SIG-M5 (cell line): ENCODE measurements around the gene BLOC1S1.
"Not testable (repeated sequence)": the region's sequence is repeated elsewhere in the genome, so short reads cannot be mapped to it uniquely, and the experiment has no call there.

ENCODE experiments used
- DNase-seq: peaks from one replicate; lab custom pipeline; 2025; lab: John Stamatoyannopoulos, UW

BLOC1S1 gene

DNA sequence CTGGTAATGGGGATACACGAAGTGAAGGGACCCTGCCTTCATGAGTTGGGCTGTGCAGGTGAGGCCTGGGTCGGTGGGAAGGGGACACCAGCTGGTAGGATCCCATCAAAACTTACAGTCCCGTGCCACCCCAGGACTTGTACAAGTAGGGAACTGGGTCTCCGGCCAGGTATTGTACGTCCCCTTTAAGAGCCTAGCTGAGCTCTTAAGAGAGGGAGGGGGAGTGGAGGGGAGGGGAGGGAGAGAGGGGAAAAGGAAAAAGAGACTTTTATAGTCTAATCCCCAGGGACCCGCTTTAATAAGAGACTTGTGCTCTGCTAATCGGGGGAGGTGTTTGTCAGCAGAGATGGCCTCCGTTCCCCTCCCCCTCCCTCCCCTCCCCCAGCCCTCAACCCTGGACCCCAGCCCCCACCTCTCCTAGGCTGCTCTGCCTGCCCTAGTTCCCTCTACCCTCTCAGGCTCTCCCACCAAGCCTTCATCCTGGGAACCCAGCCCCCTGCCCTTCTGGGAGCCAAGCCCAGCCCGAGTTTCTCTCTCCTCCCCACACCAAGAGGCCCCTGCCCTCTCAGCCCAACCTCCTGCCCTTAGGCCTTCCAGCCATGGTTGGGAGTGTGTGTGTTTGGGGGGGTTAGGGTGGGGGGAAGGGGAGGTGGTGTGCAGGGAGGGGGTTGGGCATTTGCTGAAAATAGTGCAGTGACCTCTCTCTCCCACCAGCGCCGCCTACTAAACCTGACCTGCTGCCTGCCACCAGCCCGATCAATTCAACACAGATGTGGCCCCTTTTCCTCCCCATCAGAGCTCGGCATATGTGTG, 29.7 kb downstream of the BLOC1S1 start:
- DNase-seq, result no peak

DNA sequence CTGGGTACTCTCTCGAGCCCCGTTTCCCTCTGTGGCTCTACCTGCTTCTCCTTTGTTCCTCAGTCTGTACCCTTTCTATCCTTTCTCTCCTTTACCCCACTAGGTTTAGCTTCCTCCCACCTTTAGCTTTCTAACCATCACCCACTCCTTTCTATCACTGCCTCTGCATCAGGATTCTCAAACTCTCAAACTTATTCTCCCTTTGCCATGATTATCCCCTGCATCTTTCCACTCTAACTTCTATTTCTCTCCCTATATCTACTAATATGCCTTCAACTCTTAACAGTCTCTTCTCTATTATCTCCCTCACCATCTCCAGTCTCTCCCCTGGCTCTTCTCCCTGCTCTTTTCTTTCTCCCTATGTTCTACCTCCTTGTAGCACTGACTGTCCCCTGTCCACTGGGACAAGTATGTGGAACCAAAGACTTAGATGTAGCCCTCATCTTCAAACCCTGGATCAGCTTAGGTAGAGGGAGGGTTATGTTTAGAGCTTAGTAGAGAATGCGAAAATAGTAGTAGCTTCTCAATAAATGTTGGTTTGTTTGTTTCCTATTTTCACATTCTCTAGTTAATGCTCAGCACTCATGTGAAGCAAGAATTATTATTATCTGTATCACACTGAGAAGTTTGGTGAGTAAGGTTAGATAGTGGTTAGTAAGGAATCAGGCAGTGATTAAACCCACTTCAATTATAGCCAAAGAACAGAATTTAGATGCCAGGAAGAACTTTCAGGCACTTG, 30.5 kb downstream of the BLOC1S1 start:
- no peak for DNase-seq

- DNase-seq, result no peak
Measured at GRCh38 chr12:55746913-55747231, 31.0 kb downstream of the BLOC1S1 start.

GRCh38 chr12:55748230-55748993, 32.6 kb downstream of the BLOC1S1 start:
- no peak for DNase-seq

DNA sequence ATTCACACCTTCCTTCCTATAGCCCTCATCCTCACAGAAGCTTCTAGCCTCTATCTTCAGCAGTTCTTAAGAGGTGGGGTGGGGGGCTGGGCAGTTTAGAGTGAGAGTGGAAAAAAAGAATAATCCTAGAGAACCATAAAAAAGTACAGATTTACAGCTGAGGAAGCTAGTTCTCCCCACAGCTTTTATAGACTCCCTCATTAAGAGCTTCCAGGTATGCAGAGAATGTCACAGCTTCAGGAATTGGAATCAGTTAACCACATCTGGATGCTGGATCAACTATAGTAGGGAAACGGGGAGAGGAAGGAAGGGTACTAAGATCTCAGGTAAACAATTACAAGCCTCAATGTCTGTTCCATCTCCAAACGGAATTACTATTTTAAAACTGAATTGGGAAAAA, 39.4 kb downstream of the BLOC1S1 start:
- DNase-seq, result no peak

DNA sequence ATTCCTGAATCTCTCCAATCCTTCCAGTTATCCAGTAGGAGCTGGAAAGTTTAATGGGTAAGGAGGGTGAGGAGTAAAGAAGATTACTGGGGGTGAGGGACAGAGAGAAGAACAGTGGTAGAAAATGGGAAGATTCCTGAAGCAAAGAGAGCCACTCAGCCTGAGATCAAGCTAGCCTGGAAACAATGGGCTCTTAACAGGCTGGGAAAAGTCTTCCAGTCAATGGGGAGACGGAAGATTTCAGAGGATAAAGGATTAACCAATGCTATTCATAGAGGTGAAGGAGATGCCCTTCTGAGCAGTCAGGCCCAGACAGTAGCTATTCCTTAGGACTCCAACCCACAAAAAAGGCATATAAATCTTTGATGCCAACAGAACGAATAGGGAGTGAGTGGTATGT, 41.9 kb downstream of the BLOC1S1 start:
- no peak for DNase-seq

GRCh38 chr12:55758575-55758974, 42.7 kb downstream of the BLOC1S1 start:
- DNase-seq, result not testable (repeated sequence)

- DNase-seq, result no peak
Measured at GRCh38 chr12:55760663-55761062, 44.8 kb downstream of the BLOC1S1 start.

GRCh38 chr12:55762646-55763045, 46.8 kb downstream of the BLOC1S1 start:
- DNase-seq, result no peak

DNA sequence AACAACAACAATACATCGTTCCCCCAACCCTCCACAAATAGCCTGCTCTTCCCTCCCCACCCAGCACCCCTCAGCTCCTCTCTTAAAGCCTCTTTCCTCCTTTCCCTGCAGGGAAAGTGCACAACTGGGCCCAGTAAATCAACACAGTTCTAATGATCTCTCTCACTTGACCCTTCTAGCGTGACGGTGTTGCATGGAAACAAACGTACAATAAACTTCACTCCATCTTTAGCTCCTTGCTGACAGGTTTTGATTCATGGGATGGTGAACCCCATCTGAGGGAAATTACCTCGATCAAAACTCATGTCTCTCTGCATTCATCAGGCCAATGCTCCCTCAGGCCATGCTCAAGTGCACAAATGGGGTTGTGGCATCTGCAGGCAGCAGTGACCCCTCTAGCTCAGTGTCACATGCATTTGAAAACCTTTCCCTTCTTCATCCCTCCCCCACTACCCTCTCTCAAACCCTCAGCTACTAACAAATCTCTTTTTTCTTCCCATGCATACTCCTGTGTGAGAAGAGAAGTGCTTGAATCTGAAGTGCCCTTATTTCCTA, 50.0 kb downstream of the BLOC1S1 start:
- DNase-seq, result no peak

DNA sequence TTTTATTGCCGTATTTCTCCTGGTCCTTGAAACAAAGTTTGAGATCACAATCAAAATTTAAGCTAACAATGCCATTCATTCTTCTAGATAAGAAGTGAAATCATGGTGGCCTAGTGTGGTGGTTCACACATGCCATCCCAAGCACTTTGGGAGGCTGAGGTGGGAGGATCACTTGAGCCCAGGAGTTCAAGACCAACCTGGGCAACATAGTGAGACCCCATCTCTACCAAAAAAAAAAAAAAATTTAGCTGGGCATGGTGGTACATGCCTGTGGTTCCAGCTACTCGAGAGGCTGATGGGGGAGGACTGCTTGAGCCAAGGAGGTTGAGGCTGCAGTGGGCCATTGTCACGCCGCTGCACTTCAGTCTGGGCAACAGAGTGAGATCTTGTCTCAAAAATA, 51.3 kb downstream of the BLOC1S1 start:
- DNase-seq, result no peak
